Right renal pelvis (tissue), 4 donors: ENCODE results near the gene DCDC1. TPM values are rescaled to one million over a fixed set of nuclear protein-coding genes. Genes with fewer than 3 reads are reported as not detected.

ENCODE experiments used
- DNase-seq, 4 donors: peaks; one replicate each; pipeline ENCODE4 v3.0.0-alpha.2; 2013; ENCODE audit warnings: low read depth in 4 of 4, low spot score in 3 of 4, missing footprints in 1 of 4
- polyA plus RNA-seq, 4 donors: library from polyadenylated mRNA; unstranded; fragments of 120-200 nt; gene quantifications; one replicate each; pipeline ENCODE4 v1.2.1, GENCODE V29; 2013; ENCODE audit not compliant: insufficient read length in 4 of 4

DCDC1 gene
- polyA plus RNA-seq, 4 donors, result 3.4 to 5.7 (median 5.0) TPM

- DNase-seq, result no peak
These were observed 447.7 kb downstream of the DCDC1 start for GRCh38 chr11:30921811-30922210.

GRCh38 chr11:30919389-30920152 is 450.0 kb downstream of the DCDC1 start:
- no peak for DNase-seq

GRCh38 chr11:30917859-30918478 is 451.6 kb downstream of the DCDC1 start:
- DNase-seq, result peak; percentile 43 to 56 (median 51)

GRCh38 chr11:30917266-30917665 is 452.3 kb downstream of the DCDC1 start:
- DNase-seq, result no peak

GRCh38 chr11:30916764-30917163 is 452.8 kb downstream of the DCDC1 start:
- no peak for DNase-seq

- peak in 3 of 4 donors; percentile 23 to 33 (median 32) for DNase-seq
These were observed 455.3 kb downstream of the DCDC1 start for GRCh38 chr11:30914143-30914762.

- DNase-seq, result no peak
These were observed 458.3 kb downstream of the DCDC1 start for GRCh38 chr11:30911247-30911646.

GRCh38 chr11:30908857-30909256 is 460.7 kb downstream of the DCDC1 start:
- DNase-seq, result no peak

GRCh38 chr11:30908272-30908671 is 461.3 kb downstream of the DCDC1 start:
- no peak for DNase-seq

GRCh38 chr11:30902929-30903328 is 466.6 kb downstream of the DCDC1 start:
- no peak for DNase-seq

- DNase-seq, result no peak
These were observed 474.5 kb downstream of the DCDC1 start for GRCh38 chr11:30895046-30895445.

- no peak for DNase-seq
These were observed 476.2 kb downstream of the DCDC1 start for GRCh38 chr11:30893318-30893717.

- no peak for DNase-seq
These were observed 480.3 kb downstream of the DCDC1 start for GRCh38 chr11:30889143-30889794.

GRCh38 chr11:30879322-30880005 is 490.1 kb downstream of the DCDC1 start:
- peak in 3 of 4 donors; percentile 23 to 43 (median 33) for DNase-seq

GRCh38 chr11:30878400-30878799 is 491.1 kb downstream of the DCDC1 start:
- DNase-seq, result no peak

GRCh38 chr11:30876663-30877396 is 492.7 kb downstream of the DCDC1 start:
- DNase-seq, result no peak

- no peak for DNase-seq
These were observed 493.3 kb downstream of the DCDC1 start for GRCh38 chr11:30876228-30876627.

GRCh38 chr11:30875806-30876205 is 493.7 kb downstream of the DCDC1 start:
- DNase-seq, result no peak

- no peak for DNase-seq
These were observed 495.5 kb downstream of the DCDC1 start for GRCh38 chr11:30873924-30874610.
